NCI-H2029 (cell line): Measurements from ENCODE around the gene MISP3.

ENCODE experiments used
- DNase-seq: peaks from one replicate; lab custom pipeline; 2025; lab: John Stamatoyannopoulos, UW

MISP3 gene

DNA sequence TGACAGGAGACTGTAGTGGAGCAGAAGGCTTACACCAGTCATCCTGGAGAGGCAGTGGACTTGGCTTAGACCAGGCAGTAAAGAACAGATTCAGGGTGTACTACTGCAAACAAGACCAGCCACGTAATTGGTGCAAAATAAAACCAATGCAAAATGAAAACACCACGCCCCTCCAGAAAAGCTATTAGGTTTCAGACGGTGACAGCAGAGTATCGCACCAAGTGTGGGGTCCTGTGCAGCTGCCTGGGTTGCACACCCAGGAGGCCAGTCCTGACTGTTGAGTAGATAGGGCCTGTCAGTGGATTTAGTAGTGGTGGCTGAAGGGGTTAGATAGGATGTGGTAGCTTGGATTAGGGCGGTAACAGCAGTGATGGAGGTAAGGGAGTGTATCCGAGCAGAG, 50.3 kb downstream of the MISP3 start:
- DNase-seq, result no peak
